Measurements from ENCODE around the gene CNBP.
"Not testable (repeated sequence)": the region's sequence is repeated elsewhere in the genome, so short reads cannot be mapped to it uniquely, and the experiment has no call there.

CNBP gene

DNA sequence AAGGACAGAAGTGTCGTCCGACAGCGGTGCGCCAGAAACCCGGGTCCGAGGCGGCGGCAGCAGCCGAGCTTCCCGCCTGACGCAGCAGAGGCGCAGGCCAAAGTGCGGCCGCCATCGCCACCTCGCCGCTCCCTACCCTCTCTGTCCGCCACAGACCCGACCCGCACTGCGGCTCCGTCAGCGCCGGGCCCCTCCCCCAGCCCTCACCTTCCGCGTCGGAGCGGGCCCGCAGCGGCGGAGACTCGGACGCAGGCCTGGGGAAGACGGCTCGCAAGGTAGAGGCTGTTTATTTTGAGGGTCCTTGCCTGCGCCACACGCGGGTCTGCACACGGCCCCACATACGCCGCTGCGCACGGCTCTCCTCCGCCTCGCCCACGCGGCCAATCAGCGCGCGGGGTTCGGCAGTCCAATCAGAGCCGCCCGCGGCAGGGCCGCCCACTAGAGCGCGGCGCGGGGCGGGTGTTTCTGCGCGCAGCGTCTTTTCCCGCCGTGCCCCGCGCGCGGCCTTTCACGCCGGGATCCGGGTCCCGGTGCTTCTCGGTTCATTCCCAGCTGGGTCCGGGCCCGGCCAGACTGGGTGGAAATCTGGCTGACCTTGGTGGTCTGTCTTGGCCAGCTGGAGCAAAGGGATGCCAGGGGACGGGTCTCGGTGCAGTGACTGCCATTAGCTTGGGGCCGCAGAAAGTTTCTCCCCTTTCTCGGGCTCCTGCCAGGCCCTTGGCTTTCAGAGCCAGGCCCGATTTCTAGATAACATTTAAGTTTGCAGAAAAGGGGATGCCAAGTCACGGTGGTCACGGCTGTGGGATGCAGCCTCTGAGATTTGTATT, at the start of gene CNBP:
TSS of gene CNBP (minus strand) at position 328 of the 827 bp plus-strand sequence. CDS start 12,139 bp downstream, outside the sequence.
- DNase-seq, result peak; percentile 98

DNA sequence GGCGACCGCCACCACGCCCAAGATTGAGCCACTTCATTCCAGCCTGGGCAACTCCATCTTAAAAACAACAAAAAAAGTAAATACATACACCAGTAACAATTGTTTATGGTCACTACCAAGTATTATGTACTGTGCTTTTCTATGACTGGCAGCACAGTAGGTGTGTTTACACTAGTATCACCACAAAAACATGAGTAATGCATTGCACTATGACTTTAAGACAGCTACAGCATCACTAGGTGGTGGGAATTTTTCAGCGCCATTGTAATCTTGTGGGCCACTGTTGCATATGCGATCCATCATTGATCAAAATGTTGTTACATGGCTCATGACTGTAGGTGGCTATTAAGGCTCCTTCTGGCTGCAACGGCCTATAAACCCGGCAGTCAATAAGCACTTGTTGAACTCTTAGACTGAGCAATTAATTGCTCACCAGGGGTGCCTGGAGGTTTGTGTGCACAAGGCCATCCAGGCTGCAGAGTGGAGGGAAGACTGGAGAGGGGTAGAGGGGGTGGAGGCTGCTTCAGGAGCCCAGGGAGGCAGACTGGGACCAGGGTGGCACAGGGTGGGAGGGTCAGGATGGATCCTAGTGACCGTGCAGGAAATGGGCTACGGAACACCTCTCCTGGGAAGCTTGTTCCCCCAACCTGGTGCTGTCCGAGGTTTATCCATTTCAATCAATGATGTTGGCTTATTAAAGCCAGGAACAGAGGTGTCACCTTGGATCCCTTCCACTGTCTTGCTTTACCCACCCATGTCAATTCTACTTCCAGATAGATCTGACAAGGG, 47.8 kb upstream of the CNBP start:
- no peak for DNase-seq

DNA sequence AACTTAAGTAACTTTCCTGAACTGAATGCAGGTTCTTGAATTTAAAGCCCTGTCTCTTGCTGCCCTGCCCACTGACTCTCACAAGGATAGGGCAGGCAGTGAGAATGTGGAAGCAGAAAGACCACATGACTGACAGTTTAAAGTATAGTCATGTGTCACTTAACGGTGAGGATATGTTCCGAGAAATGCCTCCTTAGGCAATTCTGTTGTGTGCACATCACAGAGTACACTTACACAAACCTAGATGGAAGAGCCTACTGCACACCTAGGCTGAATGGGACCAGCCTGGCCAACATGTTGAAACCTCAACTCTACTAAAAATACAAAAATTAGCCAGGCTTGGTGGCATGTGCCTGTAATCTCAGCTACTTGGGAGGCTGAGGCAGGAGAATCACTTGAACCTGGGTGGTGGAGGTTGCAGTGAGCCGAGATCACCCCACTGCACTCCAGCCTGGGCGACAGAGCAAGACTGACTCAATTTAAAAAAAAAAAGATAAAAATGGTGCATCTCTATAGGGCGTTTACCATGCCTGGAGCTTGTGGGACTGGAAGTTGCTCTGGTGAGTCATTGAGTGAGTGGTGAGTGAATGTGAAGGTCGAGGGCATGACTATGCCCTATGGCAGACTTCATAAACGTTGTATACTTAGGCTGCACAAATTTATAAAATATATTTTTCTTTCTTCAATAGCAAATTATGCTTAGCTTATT, 46.8 kb upstream of the CNBP start:
- DNase-seq, result peak; percentile 92

DNA sequence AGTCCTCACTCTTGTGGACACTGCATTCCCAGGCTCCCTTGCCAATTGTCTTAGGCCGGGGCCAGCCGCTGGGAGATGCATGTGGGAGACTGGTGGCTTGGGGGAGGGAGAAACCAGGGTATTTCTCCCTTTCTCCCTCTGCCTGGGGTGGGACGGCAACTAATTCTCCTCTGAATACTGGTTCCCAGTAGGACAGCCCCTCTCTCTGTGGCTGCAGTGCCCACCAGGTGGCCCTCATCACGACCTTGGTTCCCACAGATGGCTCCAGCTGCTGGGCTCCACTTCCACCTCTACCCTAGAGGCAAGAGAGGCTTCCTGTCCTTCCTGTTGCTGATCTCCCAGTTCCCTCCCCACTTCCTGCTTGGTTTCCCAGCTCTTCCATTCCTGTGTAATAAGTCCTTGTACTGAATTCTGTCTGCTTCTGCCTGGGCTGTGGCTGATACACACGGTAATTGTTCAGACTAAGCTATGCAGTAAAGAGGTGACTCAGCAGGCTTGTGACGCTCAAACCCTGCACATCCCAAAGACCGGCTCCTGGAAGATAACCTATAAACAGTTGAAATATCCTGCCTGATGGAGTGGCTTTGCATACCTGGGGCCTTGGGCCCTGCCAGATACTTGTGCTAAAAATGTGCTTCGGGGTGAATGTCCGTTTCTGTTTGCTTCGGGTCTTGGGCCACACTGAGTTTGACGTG, 45.3 kb upstream of the CNBP start:
- DNase-seq, result peak; percentile 61

DNA sequence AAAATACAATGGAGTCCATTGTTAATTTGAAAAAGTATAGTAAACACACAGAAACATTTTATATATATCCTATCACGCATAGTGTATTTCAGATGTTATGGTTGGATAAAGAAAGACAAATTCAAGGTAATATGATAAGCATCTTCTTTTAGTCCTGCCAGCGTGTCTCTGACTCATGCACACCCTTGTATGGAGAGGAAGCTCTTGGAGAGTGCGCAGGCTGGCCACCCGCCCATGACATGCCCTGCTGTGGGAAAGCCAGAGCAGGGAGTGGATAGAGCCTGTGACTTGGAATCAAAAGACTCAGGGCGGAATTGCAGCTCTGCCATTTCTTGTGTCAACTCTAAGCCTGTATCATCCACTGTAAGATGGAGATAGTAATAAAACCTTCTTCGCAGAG, 42.7 kb upstream of the CNBP start:
- DNase-seq, result peak; percentile 75

DNA sequence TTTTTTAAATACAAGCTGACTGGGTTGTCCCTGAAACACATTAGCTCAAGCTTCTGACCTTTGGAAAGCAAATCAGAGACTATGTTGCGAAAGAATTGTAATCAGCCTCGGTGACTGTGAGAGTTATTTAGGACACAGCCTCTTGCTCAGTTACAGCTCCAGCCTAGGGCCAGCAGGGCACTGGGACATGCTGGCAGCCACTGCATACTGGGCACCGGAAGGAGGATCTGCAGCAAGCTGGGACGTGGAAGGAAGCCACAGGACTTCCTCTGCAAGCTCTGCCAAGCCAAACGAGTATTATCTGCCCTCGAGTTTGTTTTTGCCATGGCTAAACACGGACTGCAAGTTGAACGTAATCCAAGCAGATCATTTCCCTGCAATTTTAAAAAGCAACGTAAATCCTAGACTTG, 41.3 kb upstream of the CNBP start:
- DNase-seq, result peak; percentile 88

DNA sequence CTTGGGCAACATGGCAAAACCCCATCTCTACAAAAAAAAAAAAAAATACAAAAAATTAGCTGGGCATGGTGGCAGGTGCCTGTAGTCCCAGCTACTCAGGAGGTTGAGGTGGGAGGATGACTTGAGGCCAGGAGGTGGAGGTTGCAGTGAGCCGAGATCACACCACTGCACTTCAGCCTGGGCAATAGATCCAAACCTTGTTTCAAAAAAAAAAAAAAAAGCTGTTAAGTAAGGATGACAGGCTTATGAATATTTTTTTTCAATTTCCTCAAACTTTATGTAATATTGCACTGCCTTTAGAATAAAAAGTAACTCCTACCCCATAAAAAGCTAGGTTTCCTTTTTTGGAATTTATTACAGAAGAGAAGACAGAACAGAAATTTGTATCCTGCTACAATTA, 40.7 kb upstream of the CNBP start:
- not testable (repeated sequence) for DNase-seq

DNA sequence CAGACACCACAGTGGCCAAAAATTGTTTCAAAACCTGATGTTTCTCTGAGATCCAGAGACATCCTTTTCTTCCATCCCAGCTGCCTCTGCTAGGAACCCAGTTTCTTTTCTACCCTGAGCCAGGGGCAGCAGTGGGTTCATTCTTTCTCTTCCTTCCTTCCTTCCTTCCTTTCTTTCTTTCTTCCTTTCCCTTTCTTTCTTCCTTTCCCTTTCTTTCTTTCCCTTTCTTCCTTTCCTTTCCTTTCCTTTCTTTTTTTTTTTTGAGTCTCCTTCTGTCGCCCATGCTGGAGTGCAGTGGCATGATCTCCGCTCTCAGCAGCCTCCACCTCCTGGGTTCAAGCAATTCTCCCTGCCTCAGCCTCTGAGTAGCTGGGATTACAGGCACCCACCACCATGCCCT, 35.0 kb upstream of the CNBP start:
- DNase-seq, result no peak

DNA sequence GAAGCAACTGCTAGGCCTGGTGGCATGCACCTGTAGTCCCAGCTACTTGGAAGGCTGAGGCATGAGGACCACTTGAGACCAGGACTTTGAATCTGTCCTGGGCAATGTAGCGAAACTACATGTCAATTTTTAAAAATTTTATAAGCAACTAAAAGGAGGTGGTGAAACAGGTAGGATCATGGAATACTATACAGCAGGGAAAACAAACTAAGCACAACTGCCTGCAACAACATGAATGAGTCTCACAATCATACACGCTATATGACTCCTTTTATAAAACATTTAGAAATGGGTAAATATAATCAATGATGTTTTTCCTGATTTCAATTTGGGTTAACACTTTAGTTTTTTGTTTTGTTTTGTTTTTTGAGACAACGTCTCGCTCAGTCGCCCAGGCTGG, 29.5 kb upstream of the CNBP start:
- no peak for DNase-seq

DNA sequence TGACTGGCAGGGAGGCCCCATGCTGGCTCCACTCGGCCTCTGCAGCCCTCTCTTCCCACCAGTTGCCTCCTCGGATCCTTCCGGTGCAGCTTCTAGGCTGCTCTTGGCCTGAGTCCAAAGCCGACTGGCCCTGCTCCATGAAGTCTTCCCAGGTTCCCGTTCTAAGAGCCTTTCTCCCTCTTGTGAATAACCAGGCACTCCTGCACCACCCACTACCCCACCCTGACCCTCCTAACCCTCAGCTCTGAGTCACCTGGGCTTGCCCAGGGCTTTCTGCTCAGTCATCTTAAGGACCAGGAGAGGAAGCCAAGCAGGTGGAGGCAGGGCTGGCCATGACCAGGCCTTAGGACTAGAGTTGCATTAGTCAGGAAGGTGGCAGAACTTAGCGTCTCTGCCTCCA, 28.1 kb upstream of the CNBP start:
- DNase-seq, result no peak

DNA sequence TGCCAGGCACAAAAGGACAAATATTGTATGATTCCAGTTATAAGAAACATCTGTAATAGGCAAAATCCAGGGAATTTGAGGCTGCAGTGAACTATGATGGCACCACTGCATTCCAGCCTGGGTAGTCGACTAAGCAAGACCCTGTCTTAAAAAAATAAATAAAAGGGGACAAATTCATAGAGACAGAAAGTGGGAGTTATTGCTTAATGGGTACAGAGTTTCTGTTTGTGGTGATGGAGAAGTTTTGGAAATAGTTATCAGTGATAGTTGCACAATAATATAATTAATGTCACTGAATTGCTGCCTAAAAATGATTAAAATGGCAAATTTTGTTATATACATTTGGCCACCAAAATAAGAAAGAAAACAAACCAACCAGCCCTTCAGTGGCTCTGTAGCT, 27.6 kb upstream of the CNBP start:
- DNase-seq, result no peak

DNA sequence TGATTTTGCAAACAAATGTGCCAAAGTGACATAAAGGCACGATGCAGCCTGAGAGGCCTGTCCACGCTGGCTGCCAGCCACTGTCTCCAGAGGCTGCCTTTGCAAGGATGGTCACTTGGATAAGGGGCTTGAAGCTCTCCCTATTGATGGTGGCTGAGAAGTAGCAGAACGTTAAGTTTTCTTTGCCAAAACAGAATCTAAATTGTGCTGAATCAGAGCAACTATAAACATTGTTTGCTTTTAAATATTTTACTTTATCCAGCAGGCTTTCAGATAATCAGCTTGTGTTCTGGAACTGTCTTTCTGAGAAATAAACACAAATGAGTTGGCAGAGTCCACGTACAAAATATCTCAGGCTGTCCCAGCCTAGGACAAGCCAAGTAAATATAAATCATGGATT, 23.8 kb upstream of the CNBP start:
- no peak for DNase-seq

DNA sequence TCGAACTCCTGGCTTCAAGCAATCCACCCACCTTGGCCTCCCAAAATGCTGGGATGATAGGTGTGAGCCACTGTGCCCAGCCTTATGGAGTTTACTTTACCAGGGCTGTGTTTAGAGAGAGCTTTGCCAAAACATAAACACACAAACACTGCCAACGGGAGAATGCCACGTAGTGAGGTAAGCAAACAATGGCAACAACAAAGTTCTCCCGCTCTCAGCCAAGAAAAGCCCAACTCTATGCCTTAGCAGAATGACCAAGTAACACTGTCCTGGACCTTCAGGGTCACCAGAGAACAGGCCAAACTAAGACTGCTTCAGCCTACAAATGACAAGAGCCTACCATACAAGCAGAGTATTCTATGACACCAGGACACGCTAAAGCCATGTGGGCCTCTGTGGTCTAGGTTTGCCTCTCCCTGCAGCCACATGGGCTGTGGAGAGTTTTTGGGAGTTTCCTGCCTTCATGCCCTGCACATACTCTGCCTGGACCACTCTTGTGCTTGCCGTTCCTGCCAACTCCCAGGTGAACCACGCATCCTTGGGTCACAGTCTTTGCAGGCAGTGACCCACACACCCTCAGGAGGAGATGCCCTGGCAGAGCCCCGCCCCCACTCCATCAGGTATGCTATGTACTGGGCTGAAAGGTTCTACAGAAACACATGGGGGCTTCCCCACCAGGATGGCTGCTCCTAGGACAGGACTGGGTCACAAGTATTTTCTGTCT, 21.6 kb upstream of the CNBP start:
- no peak for DNase-seq

DNA sequence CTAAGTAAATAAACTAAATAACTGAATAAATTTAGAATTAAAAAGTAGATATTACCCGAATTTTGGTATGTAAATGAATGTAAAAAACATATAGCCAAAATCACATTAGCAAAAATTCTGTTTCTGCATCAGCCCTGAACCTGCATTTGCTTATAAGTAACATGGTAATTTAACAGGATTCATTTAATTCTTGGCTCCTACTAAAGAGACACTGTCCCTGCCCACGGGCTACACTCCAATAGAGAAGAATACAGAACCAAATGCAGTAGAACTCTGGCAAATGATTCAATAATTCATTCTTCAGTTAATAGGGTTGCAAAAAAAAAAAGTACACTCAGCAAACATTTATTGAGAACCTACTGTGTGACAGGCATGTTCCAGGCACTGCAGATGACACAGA, 20.8 kb upstream of the CNBP start:
- DNase-seq, result no peak

DNA sequence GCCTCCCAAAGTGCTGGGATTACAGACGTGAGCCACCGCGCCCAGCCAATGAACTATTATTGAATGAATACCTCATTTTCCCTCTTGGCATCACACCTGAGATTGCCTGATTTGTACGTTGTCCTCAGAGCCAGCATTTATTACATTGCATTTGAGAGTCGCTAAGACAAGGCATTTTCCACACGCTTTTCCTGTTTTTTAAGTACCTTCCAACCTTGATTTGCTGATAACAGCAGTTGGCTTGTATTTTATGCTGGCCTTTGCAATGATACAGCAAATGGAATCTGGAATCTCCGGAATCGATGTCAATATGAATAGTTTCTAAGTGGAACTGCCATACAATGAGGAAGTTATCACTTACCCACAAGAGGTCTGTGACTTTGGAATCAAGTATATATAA, 15.7 kb upstream of the CNBP start:
- no peak for DNase-seq

DNA sequence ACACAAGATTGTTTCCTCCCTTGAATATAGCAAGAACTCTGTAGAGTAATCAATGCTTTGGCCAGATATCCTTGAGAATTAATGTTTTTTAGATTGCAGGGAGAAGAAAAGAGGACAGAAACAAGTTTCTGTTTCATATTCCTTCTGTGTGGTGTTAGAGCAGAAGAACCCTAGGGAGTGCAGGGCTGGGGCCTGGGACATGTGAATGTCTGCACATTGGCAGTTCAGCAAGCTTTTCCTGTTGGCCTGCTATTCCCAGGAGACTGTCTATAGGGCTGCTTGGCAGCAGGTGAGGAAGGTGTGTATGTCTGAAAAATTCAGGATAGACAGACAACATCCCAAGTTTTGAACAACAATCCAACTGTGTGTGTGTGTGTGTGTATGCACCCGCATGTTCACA, 13.6 kb upstream of the CNBP start:
- no peak for DNase-seq

DNA sequence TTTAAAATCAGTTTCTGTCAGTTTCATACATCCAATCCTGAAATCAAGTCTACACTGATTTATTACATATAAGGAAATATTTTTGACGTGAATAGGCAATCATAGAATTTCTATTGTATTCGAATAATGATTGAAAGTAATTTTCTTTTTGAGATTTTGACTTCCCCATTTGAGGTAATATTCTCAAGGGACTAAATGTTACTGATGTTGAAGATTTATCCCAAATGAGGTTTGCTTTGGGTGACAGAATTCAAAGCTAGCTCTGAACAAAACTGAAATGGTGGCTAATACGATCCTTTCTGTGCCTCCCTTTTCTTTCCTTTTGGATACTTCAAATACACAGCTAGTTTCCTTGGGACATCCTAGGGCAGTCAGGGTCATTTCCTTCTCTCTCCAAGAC, 12.9 kb upstream of the CNBP start:
- DNase-seq, result no peak

DNA sequence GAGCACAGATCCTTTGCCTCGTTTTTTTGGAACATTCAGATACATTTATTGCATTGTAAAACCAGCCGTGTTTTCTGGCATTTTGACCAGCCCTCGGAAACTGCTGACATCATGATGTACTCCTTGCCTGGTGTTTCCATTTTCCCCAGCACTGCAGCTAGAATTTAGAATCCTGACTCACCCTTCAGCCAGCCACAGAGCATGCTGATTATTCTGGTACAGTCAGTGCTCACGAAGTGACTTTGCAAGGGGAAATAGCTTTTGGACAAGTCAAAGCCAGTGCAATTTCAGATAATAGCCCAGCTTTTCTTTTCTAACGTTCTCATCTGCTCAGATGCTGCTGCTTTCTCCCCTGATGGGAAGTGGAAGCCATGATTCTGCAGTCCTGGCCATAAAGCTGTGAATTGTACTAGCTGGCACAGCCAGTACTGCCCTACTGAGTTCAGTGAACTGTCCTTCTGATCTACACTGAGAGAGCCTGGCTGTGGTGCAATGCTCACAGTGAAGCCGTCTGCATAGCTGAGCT, 12.1 kb upstream of the CNBP start:
- DNase-seq, result peak; percentile 85

DNA sequence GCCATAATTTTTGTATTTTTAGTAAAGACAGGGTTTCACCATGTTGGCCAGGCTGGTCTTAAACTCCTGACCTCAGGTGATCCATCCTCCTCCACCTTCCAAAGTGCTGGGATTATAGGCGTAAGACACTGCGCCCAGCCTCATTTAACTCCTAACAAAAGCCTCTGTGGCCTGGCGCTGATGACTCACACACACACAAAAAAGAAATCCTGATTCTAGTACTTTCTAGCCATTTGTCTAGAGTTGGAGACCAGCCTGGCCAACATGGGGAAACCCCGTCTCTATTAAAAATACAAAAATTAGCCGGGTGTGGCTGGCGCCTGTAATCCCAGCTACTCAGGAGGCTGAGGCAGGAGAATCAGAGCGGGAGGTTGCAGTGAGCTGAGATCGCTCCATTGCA, 6.1 kb upstream of the CNBP start:
- not testable (repeated sequence) for DNase-seq

DNA sequence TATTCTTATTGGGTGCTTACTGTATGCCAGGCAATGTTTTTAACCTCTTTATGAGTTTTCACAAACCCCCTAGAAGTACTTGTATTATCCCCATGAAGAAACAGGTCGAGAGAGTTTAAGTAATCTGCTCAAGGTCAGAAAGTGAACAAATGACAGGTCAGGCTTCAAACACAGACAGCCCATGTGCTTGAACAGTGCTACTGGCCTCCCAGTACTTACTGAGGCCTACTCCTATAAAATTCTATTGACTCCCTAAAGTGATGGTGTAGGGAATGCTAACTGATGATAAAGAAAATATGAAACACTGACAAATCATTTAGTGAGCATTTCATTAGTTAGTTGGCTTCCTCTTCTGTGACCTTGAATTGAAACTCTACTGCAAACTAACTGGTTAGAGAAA, 4.2 kb upstream of the CNBP start:
- DNase-seq, result no peak

DNA sequence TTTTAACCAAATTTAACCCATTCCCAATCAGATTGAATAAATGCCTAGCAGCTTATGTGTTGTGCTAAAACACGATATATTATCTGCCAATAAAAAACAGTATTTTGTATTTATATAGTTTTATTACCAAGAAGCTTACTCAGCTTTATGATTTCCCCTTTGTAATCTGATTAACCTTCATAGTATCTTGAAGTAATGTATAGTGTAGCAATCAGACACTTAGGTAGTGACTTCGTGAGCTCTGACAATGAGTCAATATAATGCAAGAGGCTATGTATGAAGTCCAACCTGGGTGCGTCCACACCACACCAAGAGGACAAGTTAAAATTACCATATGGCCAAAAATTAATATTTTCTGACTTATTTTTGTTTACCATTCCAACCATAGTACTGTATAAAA, 2.1 kb upstream of the CNBP start:
- DNase-seq, result peak; percentile 30

Measured in hematopoietic multipotent progenitor cell treated with erythropoietin and hydrocortisone succinate and interleukin-3 and kit ligand, for 4 days (in vitro differentiated cells).